ENCODE data around the gene CLDN7.

- TF ChIP-seq CTCF (IDR thresholded peaks at IDR 0.05) (no peak), POLR2A (IDR thresholded peaks at IDR 0.05) (no peak)
These were observed 30.5 kb upstream of the CLDN7 start for GRCh38 chr17:7292729-7293128.

Measured in testis (tissue), 2 donors.